Epithelial cell of proximal tubule (primary cell): ENCODE data around the gene FAM83F. TPM values are rescaled to one million over a fixed set of nuclear protein-coding genes. Genes with fewer than 3 reads are reported as not detected.
"Not testable (repeated sequence)": the region's sequence is repeated elsewhere in the genome, so short reads cannot be mapped to it uniquely, and the experiment has no call there.

Source experiments
- DNase-seq: peaks from one replicate; pipeline ENCODE4 v3.0.0-alpha.2; 2011; ENCODE audit warnings: low read depth
- H3K4me3 ChIP-seq: 2 replicates; pipeline ENCODE4 v1.5.1; 2011; ENCODE audit warnings: low read depth, mild to moderate bottlenecking, low read length
- total RNA-seq: library from RNA; depleted of rRNA; stranded (reverse); fragments of >200 nt; gene quantifications from 2 replicates; pipeline ENCODE4 v1.2.3, GENCODE V29; 2015
- TF ChIP-seq, protein P1 (sequence below): conservative IDR thresholded peaks from 2 replicates; pipeline ENCODE4 v1.5.1; 2012; ENCODE audit warnings: low read depth, mild to moderate bottlenecking, low read length

The FAM83F gene
- total RNA-seq, 1 donor from 2014 or later = 3.5 TPM

DNA sequence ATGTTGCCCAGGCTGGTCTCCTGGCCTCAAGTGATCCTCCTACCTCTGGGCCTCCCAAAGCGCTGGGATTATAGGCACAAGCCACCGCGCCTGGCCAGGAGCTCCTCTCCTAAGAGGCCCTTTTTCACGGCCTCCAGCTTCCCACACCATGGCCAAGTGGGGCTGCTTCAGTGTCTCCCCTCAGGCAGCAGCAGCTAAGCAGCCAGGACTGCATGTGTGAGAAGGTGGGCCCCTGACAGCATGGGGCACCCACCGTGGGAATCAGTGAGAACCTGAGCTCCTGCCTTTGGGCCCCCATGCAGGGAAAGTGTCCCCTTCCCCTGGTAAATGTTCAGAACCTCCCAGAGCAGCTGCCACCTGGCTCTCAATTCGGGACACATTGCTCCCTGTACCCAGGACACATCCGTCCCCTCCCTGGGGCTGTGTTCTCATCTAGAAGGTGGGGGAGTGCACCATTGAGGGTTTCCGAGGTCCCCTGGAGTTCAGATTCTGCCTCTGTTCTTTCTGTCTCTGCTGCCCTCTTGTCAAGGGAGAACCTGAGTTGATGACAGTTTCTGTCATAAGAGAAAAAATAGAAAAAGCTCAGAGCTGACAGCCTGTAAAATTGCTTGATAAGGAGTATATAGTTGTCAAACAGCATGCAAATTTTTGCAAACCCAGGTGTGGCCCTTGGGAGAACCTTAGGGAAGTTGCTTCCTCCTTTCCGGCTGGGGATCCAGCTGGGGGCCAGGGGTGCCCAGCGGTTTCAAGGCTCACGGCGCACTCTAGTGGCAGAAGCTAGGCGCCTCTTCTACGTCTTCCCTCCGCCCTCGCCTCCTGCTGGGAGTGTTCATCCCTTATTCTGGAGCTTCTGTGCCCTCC is 29.7 kb downstream of the FAM83F start:
- TF ChIP-seq, protein P1, sequence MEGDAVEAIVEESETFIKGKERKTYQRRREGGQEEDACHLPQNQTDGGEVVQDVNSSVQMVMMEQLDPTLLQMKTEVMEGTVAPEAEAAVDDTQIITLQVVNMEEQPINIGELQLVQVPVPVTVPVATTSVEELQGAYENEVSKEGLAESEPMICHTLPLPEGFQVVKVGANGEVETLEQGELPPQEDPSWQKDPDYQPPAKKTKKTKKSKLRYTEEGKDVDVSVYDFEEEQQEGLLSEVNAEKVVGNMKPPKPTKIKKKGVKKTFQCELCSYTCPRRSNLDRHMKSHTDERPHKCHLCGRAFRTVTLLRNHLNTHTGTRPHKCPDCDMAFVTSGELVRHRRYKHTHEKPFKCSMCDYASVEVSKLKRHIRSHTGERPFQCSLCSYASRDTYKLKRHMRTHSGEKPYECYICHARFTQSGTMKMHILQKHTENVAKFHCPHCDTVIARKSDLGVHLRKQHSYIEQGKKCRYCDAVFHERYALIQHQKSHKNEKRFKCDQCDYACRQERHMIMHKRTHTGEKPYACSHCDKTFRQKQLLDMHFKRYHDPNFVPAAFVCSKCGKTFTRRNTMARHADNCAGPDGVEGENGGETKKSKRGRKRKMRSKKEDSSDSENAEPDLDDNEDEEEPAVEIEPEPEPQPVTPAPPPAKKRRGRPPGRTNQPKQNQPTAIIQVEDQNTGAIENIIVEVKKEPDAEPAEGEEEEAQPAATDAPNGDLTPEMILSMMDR = peak; percentile 92
- H3K4me3 ChIP-seq = no peak overlapping the region
- no peak for DNase-seq

DNA sequence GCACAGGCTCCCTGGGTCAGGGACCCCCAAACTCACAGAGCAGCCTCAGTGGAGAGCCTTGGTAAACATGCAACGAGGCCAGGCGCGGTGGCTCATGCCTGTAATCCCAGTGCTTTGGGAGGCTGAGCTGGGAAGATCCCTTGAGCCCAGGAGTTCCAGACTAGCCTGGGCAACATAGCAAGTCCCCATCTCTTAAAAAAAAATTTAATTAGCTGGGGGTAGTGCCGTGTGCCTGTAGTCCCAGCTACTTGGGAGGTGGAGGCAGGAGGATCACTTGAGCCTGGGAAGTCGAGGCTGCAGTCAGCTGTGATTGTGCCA is 30.3 kb downstream of the FAM83F start:
- not testable (repeated sequence) for H3K4me3 ChIP-seq, DNase-seq

DNA sequence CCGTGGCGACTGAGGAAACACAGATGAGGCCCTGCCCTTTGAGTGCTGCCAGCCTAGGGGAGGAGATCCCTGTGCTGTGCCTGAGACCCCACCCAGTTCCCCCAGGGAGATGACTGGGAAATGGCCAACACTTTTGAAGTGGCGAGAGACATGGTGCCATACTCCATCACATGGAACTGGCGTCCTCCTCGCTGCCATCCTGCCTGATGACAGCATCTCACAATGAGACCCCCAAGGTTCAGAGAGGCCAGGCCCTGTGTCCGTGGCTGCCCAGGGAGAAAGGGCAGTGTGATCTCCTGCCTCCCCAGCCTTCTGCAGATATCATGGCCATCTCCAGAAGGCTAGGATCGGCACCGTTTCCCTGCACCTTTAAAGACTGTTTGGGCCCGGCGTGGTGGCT is 31.1 kb downstream of the FAM83F start:
- no peak overlapping the region for H3K4me3 ChIP-seq
- no peak for DNase-seq
- TF ChIP-seq, protein P1 = no peak

DNA sequence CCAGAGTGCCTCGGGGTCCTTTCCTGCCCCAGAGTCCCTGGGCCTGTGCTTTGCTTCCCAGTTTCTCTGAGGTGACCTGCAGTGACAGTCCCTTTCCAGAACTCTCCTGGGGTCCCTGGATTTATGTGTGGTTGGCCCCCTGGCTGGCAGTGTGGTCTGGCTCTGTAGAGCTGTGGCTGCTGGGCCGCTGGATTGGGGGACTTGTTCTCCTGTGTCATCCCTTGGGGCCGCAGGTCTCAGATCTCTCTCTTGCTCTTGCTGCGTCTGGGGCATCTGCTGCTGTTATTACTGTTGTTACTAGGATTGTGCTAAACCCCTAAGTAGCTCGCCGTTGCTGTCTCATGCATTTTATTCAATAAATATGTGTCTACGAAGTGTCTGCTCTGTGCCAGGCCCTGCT is 31.9 kb downstream of the FAM83F start:
- no peak overlapping the region for H3K4me3 ChIP-seq
- DNase-seq = no peak
- TF ChIP-seq, protein P1 = no peak

DNA sequence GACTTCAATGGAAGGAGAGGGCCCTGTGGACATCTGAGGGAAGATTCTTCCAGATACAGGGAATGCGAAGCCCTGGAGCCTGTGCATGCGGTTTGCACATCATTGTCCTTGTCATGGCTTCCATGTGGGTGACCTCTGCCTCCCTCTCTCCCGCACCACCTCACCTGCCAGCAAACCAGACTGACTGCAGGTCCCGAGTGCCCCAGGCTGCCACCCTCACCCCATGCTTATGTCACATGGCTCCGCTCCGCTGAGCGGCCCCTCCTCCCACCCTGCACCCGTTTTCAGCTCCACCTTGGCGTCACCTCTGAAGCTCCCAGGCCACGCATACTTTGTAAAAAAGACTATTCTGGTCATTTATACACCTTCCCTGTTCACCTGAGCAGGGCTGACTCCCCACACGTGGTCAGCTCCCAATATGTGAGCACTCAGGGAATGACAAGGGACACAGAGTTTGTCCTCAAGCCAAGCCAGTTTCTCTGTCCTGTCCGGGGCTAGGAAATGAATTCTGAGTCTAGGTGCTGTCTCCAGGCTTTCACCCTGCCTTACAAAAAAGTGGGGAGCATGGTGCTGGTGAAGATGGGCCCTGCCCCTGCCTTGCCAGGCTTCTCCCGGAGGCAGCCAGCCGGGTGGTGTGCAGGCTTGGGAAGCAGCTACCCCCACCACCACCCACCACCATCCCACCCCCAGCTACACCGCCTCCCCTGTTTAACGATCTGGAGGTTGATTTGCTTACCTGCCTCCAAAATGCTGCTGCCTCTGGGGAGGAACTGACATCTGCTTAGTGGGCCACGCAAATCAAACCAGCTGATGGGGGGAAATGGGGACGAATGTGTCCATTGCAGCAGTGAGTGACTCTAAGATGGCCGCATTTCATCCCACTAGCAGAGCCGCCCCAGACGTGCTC is 32.7 kb downstream of the FAM83F start:
- H3K4me3 ChIP-seq = no peak overlapping the region
- DNase-seq = no peak
- TF ChIP-seq, protein P1 = no peak

DNA sequence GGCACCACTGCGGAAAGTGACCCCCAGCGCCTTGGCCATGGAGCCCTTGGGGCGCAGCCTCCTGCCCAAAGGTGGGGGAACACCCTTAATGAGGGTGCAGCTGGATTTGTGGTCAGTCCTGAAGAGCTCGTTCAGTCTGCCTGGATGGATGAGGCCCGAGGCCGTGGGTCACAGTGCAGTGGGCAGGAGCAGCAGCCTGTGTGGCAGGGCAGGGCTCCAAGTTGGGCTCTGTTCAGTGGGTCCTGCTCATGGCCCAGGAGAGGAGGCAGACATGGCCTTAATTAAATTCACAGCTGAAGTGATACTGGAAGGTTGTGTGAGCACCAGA is 33.3 kb downstream of the FAM83F start:
- no peak overlapping the region for H3K4me3 ChIP-seq
- no peak for DNase-seq
- TF ChIP-seq, protein P1 = no peak

DNA sequence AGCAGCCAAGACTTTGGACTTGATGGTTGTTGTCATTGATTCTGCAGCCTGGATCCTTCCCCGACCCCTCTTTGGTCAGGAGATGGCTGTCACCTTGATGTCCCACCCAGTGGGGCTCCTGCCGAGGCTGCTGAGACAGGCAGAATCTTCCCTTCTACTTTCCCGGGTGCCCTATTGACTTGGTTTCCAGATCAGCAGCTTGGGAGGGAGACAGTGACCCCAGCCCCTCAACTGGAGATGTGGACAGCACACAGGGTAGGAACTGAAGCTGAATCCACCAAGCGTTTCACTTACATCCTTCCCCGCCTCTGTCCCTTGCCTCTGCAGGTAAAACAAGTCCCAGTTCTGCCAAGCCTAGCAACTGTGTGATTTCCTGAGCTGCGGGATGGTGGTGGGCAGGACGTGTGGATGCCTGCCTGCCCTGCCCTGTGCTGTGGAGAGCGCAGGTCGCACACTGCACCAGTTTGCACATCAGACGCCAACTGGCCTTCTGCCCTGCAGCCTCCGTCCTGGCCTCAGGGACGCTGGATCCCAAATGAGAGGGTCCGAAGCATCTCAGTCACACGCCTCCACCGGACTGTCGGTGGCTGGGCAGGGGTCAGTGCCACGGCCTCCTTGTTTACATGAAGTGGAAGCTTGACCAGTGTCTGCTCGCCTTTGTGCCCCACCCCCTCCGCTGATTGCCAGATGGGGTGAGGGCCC is 34.6 kb downstream of the FAM83F start:
- no peak for DNase-seq
- TF ChIP-seq, protein P1 = no peak
- no peak overlapping the region for H3K4me3 ChIP-seq
